Ishikawa (cell line): ENCODE measurements around the gene AARS2.

Source experiments
- EGR1 ChIP-seq: IDR thresholded peaks from 2 replicates; pipeline ENCODE4 v1.6.1; 2012
- NFIC ChIP-seq: IDR thresholded peaks from 2 replicates; pipeline ENCODE4 v1.6.1; 2012
- RAD21 ChIP-seq: IDR thresholded peaks from 2 replicates; pipeline ENCODE4 v1.6.1; 2012; ENCODE audit warnings: low read depth
- TAF1 ChIP-seq: IDR thresholded peaks from 2 replicates; pipeline ENCODE4 v1.6.1; 2012; ENCODE audit warnings: low read depth, mild to moderate bottlenecking
- TCF12 ChIP-seq: IDR thresholded peaks from 2 replicates; pipeline ENCODE4 v1.6.1; 2012; ENCODE audit warnings: low read depth
- TF ChIP-seq, protein P1 (sequence below): IDR thresholded peaks from 2 replicates; pipeline ENCODE4 v1.6.1; 2012; ENCODE audit warnings: low read depth, mild to moderate bottlenecking

- TF ChIP-seq TCF12 (no peak), NFIC (no peak), EGR1 (no peak), RAD21 (no peak), TAF1 (no peak)
- TF ChIP-seq, protein P1, sequence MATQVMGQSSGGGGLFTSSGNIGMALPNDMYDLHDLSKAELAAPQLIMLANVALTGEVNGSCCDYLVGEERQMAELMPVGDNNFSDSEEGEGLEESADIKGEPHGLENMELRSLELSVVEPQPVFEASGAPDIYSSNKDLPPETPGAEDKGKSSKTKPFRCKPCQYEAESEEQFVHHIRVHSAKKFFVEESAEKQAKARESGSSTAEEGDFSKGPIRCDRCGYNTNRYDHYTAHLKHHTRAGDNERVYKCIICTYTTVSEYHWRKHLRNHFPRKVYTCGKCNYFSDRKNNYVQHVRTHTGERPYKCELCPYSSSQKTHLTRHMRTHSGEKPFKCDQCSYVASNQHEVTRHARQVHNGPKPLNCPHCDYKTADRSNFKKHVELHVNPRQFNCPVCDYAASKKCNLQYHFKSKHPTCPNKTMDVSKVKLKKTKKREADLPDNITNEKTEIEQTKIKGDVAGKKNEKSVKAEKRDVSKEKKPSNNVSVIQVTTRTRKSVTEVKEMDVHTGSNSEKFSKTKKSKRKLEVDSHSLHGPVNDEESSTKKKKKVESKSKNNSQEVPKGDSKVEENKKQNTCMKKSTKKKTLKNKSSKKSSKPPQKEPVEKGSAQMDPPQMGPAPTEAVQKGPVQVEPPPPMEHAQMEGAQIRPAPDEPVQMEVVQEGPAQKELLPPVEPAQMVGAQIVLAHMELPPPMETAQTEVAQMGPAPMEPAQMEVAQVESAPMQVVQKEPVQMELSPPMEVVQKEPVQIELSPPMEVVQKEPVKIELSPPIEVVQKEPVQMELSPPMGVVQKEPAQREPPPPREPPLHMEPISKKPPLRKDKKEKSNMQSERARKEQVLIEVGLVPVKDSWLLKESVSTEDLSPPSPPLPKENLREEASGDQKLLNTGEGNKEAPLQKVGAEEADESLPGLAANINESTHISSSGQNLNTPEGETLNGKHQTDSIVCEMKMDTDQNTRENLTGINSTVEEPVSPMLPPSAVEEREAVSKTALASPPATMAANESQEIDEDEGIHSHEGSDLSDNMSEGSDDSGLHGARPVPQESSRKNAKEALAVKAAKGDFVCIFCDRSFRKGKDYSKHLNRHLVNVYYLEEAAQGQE = no peak
Measured at GRCh38 chr6:44301106-44301505, 12.0 kb downstream of the AARS2 start.
